Measurements from ENCODE around the gene MRPS15.

MRPS15 gene

GRCh38 chr1:36453051-36453450 is 11.1 kb downstream of the MRPS15 start:
- no peaks in the 10 kb centered on the region for H3K9me3 Mint-ChIP-seq
- peaks cover 37% of the 10 kb centered on the region for H3K4me1 Mint-ChIP-seq
- H3K27me3 Mint-ChIP-seq (ENCODE audit: low read depth, poor library complexity), result peaks cover 5% of the 10 kb centered on the region
- TF ChIP-seq, protein P1, sequence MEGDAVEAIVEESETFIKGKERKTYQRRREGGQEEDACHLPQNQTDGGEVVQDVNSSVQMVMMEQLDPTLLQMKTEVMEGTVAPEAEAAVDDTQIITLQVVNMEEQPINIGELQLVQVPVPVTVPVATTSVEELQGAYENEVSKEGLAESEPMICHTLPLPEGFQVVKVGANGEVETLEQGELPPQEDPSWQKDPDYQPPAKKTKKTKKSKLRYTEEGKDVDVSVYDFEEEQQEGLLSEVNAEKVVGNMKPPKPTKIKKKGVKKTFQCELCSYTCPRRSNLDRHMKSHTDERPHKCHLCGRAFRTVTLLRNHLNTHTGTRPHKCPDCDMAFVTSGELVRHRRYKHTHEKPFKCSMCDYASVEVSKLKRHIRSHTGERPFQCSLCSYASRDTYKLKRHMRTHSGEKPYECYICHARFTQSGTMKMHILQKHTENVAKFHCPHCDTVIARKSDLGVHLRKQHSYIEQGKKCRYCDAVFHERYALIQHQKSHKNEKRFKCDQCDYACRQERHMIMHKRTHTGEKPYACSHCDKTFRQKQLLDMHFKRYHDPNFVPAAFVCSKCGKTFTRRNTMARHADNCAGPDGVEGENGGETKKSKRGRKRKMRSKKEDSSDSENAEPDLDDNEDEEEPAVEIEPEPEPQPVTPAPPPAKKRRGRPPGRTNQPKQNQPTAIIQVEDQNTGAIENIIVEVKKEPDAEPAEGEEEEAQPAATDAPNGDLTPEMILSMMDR (IDR thresholded peaks at IDR 0.05), result no peak
- H3K4me3 Mint-ChIP-seq, result no peak overlapping the region
- no peak for DNase-seq
- no peak overlapping the region for H3K27ac Mint-ChIP-seq
- peaks cover 23% of the 10 kb centered on the region for H3K36me3 Mint-ChIP-seq (ENCODE audit: low read depth)

GRCh38 chr1:36450919-36451305 is 13.3 kb downstream of the MRPS15 start:
- no peaks in the 10 kb centered on the region for H3K9me3 Mint-ChIP-seq
- peaks cover 17% of the 10 kb centered on the region for H3K36me3 Mint-ChIP-seq (ENCODE audit: low read depth)
- peak overlapping the region; percentile 90 for H3K27ac Mint-ChIP-seq
- H3K27me3 Mint-ChIP-seq (ENCODE audit: low read depth, poor library complexity), result peaks cover 8% of the 10 kb centered on the region
- no peak for DNase-seq
- TF ChIP-seq, protein P1 (IDR thresholded peaks at IDR 0.05), result no peak
- H3K4me3 Mint-ChIP-seq, result peak overlapping the region; percentile 93
- peaks cover 49% of the 10 kb centered on the region for H3K4me1 Mint-ChIP-seq

GRCh38 chr1:36450270-36450918 is 13.8 kb downstream of the MRPS15 start, which contains the start of gene OSCP1:
OSCP1 (minus strand) TSS chr1:36450451; CDS start chr1:36450369, 82 bp downstream.
- peak; percentile 95 for DNase-seq
- Mint-ChIP-seq H3K27me3 (ENCODE audit: low read depth, poor library complexity) (peaks cover 8% of the 10 kb centered on the region), H3K4me1 (peaks cover 49% of the 10 kb centered on the region), H3K36me3 (ENCODE audit: low read depth) (peaks cover 16% of the 10 kb centered on the region), H3K27ac (peak within 1 kb of the TSS; percentile 96), H3K4me3 (peak within 1 kb of the TSS; percentile 93), H3K9me3 (no peaks in the 10 kb centered on the region)
- TF ChIP-seq, protein P1 (IDR thresholded peaks at IDR 0.05), result no peak

GRCh38 chr1:36448530-36449056 is 15.6 kb downstream of the MRPS15 start:
- TF ChIP-seq, protein P1 (IDR thresholded peaks at IDR 0.05), result no peak
- Mint-ChIP-seq H3K4me1 (peaks cover 49% of the 10 kb centered on the region), H3K27me3 (ENCODE audit: low read depth, poor library complexity) (peaks cover 5% of the 10 kb centered on the region), H3K9me3 (no peaks in the 10 kb centered on the region), H3K27ac (no peak overlapping the region), H3K4me3 (peak overlapping the region; percentile 93), H3K36me3 (ENCODE audit: low read depth) (no peaks in the 10 kb centered on the region)
- no peak for DNase-seq

DNA sequence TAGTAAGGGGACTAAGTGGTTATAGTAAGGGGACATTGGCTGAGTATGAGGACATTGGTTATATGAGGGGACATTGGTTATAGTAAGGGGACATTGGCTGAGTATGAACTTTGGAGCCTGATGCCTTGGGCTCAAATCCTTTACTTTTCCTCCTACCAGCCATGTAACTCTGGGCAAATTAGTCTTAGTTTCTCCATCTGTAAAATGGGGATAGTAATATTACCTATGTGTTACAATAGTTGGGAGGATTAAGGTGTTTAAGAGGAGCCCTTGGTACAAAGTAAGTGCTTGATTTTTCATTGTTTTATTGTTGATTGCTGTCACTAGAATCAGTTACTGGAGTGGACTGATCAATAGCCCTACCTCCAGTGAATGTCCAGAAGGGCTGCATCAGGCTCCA is 16.7 kb downstream of the MRPS15 start:
- Mint-ChIP-seq H3K27ac (no peak overlapping the region), H3K27me3 (ENCODE audit: low read depth, poor library complexity) (peaks cover 5% of the 10 kb centered on the region), H3K4me3 (no peak overlapping the region), H3K9me3 (no peaks in the 10 kb centered on the region), H3K4me1 (peaks cover 47% of the 10 kb centered on the region), H3K36me3 (ENCODE audit: low read depth) (no peaks in the 10 kb centered on the region)
- DNase-seq, result no peak
- TF ChIP-seq, protein P1 (IDR thresholded peaks at IDR 0.05), result no peak

- no peak for DNase-seq
- H3K4me1 Mint-ChIP-seq, result peaks cover 43% of the 10 kb centered on the region
- no peaks in the 10 kb centered on the region for H3K9me3 Mint-ChIP-seq
- peaks cover 5% of the 10 kb centered on the region for H3K27me3 Mint-ChIP-seq (ENCODE audit: low read depth, poor library complexity)
- TF ChIP-seq, protein P1 (IDR thresholded peaks at IDR 0.05), result no peak
- H3K36me3 Mint-ChIP-seq (ENCODE audit: low read depth), result no peaks in the 10 kb centered on the region
- H3K4me3 Mint-ChIP-seq, result no peak overlapping the region
- peak overlapping the region; percentile 67 for H3K27ac Mint-ChIP-seq
Observed at GRCh38 chr1:36446746-36447145, 17.4 kb downstream of the MRPS15 start.
